SK-N-SH (cell line): Measurements from ENCODE around the gene DNHD1. TPM values are rescaled to one million over a fixed set of nuclear protein-coding genes. Genes with fewer than 3 reads are reported as not detected.
A peak's percentile ranks its signal among the peaks of the same experiment; 100 is the strongest.

ENCODE experiments used
- CTCF ChIA-PET: fragments of 300-600, 350-600 bp; formaldehyde crosslinking; extraction: SDS; loops from one replicate; lab custom pipeline; 2021; lab: Yijun Ruan, JAX
- POLR2A ChIA-PET: fragments of 350-600 bp; sonication (Branson Sonifier 250); formaldehyde crosslinking; extraction: SDS; loops from one replicate; lab custom pipeline; 2020; ENCODE audit warnings: antibody characterized with exemption, inconsistent platforms; lab: Yijun Ruan, JAX
- DNase-seq: peaks from one replicate; pipeline ENCODE4 v3.0.0; 2012
- H2AFZ ChIP-seq: fragments of 200-600 bp; sonication (generic); 2 replicates; pipeline ENCODE4 v1.8.1; 2016; ENCODE audit warnings: antibody characterized with exemption, mild to moderate bottlenecking, low read depth
- H3F3A ChIP-seq: fragments of 200-600 bp; sonication (generic); replicated peaks from 2 replicates; pipeline ENCODE3; 2016; ENCODE audit warnings: antibody characterized with exemption, mild to moderate bottlenecking; ENCODE audit not compliant: insufficient read depth
- H3K27ac ChIP-seq, 2 experiments: fragments of 200-500 bp in 1 of 2; fragments of 200-600 bp in 1 of 2; sonication (Bioruptor generic) in 1 of 2; sonication (generic), shearing (Covaris generic) in 1 of 2; 2 replicates each; pipeline versions ENCODE4 v1.5.1 to v1.6.1; 2014 to 2016; ENCODE audit warnings: low read depth in 2 of 2, inconsistent platforms in 1 of 2, low read length in 1 of 2, mild to moderate bottlenecking in 1 of 2, mixed read lengths in 1 of 2
- H3K27me3 ChIP-seq: fragments of 200-600 bp; sonication (generic), shearing (Covaris generic); 2 replicates; pipeline ENCODE4 v1.6.1; 2016; ENCODE audit warnings: mixed run types; ENCODE audit not compliant: insufficient read depth
- H3K36me3 ChIP-seq, 2 experiments: fragments of 200-500 bp in 1 of 2; fragments of 200-600 bp in 1 of 2; sonication (Bioruptor generic) in 1 of 2; sonication (generic) in 1 of 2; replicated peaks in 1 of 2; 2 replicates each; pipeline versions ENCODE3 to v1.5.1; 2014 to 2016; ENCODE audit warnings: low read length in 1 of 2, mild to moderate bottlenecking in 1 of 2; ENCODE audit not compliant: insufficient read depth in 2 of 2, control insufficient read depth in 1 of 2
- H3K4me1 ChIP-seq, 2 experiments: fragments of 200-500 bp in 1 of 2; fragments of 200-600 bp in 1 of 2; sonication (Bioruptor generic) in 1 of 2; sonication (generic), shearing (Covaris generic) in 1 of 2; 2 replicates each; pipeline versions ENCODE4 v1.5.1 to v1.6.1; 2014 to 2016; ENCODE audit warnings: low read depth in 1 of 2, low read length in 1 of 2, mixed run types in 1 of 2; ENCODE audit not compliant: insufficient read depth in 2 of 2, control insufficient read depth in 1 of 2
- H3K4me2 ChIP-seq: fragments of 200-600 bp; sonication (generic), shearing (Covaris generic); 2 replicates; pipeline ENCODE4 v1.6.1; 2017; ENCODE audit warnings: mixed run types
- H3K4me3 ChIP-seq, 2 experiments: fragments of 200-500 bp in 1 of 2; fragments of 200-600 bp in 1 of 2; sonication (Bioruptor generic) in 1 of 2; sonication (generic), shearing (Covaris generic) in 1 of 2; 2 replicates each; pipeline versions ENCODE4 v1.5.1 to v1.8.1; 2014 to 2016; ENCODE audit warnings: low read depth in 2 of 2, inconsistent platforms in 1 of 2, low read length in 1 of 2, mild to moderate bottlenecking in 1 of 2, mixed read lengths in 1 of 2, moderate library complexity in 1 of 2
- H3K79me2 ChIP-seq: fragments of 200-600 bp; sonication (generic); 2 replicates; pipeline ENCODE4 v1.8.1; 2017; ENCODE audit warnings: mild to moderate bottlenecking; ENCODE audit not compliant: insufficient read depth
- H3K9ac ChIP-seq: fragments of 200-600 bp; sonication (generic); 2 replicates; pipeline ENCODE4 v1.6.1; 2017; ENCODE audit warnings: mixed run types
- H3K9me2 ChIP-seq: fragments of 200-600 bp; sonication (generic); 2 replicates; pipeline ENCODE4 v1.6.1; 2017; ENCODE audit warnings: mixed run types
- H3K9me3 ChIP-seq: fragments of 200-600 bp; sonication (generic); 2 replicates; pipeline ENCODE4 v1.6.1; 2017; ENCODE audit warnings: mixed run types, mild to moderate bottlenecking, moderate library complexity
- H4K20me1 ChIP-seq: fragments of 200-600 bp; sonication (generic); 2 replicates; pipeline ENCODE4 v1.6.1; 2017; ENCODE audit warnings: mild to moderate bottlenecking, mixed run types; ENCODE audit not compliant: insufficient read depth
- CHD2 ChIP-seq: fragments of 150-350 bp; IDR thresholded peaks from 2 replicates; pipeline ENCODE4 v1.6.1; 2018; ENCODE audit warnings: low read length; ENCODE audit not compliant: partially characterized antibody
- EP300 ChIP-seq, 2 experiments: IDR thresholded peaks; 2 replicates each; pipeline versions ENCODE4 v1.4.0 to v1.6.1; 2012; ENCODE audit warnings: borderline replicate concordance in 1 of 2, low read depth in 1 of 2, low read length in 1 of 2
- FOXJ3 ChIP-seq: sonication (generic); formaldehyde crosslinking; IDR thresholded peaks from 2 replicates; pipeline ENCODE4 v1.5.1; 2020; ENCODE audit warnings: mild to moderate bottlenecking, missing genetic modification reagents
- GATA2 ChIP-seq: sonication (generic); formaldehyde crosslinking; IDR thresholded peaks from 2 replicates; pipeline ENCODE4 v1.5.0; 2020; ENCODE audit warnings: mild to moderate bottlenecking, missing genetic modification reagents
- MEF2A ChIP-seq: IDR thresholded peaks from 2 replicates; pipeline ENCODE4 v1.4.0; 2012; ENCODE audit warnings: low read depth, borderline replicate concordance
- MXI1 ChIP-seq: IDR thresholded peaks from 2 replicates; pipeline ENCODE4 v1.6.1; 2012; ENCODE audit warnings: mild to moderate bottlenecking, low read depth, low read length, improper control_type of control experiment
- NFIC ChIP-seq: IDR thresholded peaks from 2 replicates; pipeline ENCODE4 v1.4.0; 2012; ENCODE audit warnings: borderline replicate concordance
- NRF1 ChIP-seq: IDR thresholded peaks from 2 replicates; pipeline ENCODE4 v1.6.1; 2012; ENCODE audit warnings: low read depth, mild to moderate bottlenecking, low read length
- POLR2AphosphoS5 ChIP-seq: IDR thresholded peaks from 2 replicates; pipeline ENCODE4 v1.6.1; 2012; ENCODE audit warnings: low read depth, low read length
- RAD21 ChIP-seq: IDR thresholded peaks from 2 replicates; pipeline ENCODE4 v1.6.1; 2012; ENCODE audit warnings: mild to moderate bottlenecking, low read length
- RCOR1 ChIP-seq: fragments of 150-350 bp; IDR thresholded peaks from 2 replicates; pipeline ENCODE4 v1.6.1; 2017; ENCODE audit warnings: antibody characterized with exemption, low read length
- RXRA ChIP-seq: IDR thresholded peaks from 2 replicates; pipeline ENCODE4 v1.4.0; 2012; ENCODE audit warnings: low read depth, mild to moderate bottlenecking, borderline replicate concordance
- TCF12 ChIP-seq: IDR thresholded peaks from 2 replicates; pipeline ENCODE4 v1.4.0; 2012
- TEAD4 ChIP-seq: IDR thresholded peaks from 2 replicates; pipeline ENCODE4 v1.4.0; 2012; ENCODE audit warnings: mild to moderate bottlenecking, borderline replicate concordance; ENCODE audit not compliant: insufficient read depth
- WGBS: methylation state at CpG from one replicate; pipeline ENCODE4 v1.1.6; 2017; ENCODE audit warnings: low lambda C conversion rate; 5-methylcytosine and 5-hydroxymethylcytosine counted together
- polyA plus RNA-seq, 3 experiments: library from polyadenylated mRNA; depleted of rRNA; stranded (reverse); fragments of >200 nt; gene quantifications; 2 replicates each; pipeline ENCODE4 v1.2.3, GENCODE V29; 2012
- TF ChIP-seq, protein P1 (sequence below): fragments of 150-350 bp; IDR thresholded peaks from 2 replicates; pipeline ENCODE4 v1.6.1; 2017; ENCODE audit warnings: antibody characterized with exemption, low read length, low read depth, borderline replicate concordance
- TF ChIP-seq, protein P2 (sequence below): IDR thresholded peaks from 2 replicates; pipeline ENCODE4 v1.4.0; 2012; ENCODE audit warnings: low read depth, borderline replicate concordance
- TF ChIP-seq, protein P3 (sequence below): IDR thresholded peaks from 2 replicates; pipeline ENCODE4 v1.6.1; 2012; ENCODE audit warnings: mild to moderate bottlenecking, low read depth, low read length, moderate library complexity
- TF ChIP-seq, protein P4 (sequence below): IDR thresholded peaks from 2 replicates; pipeline ENCODE4 v1.4.0; 2012; ENCODE audit warnings: low read depth, borderline replicate concordance
- TF ChIP-seq, protein P5 (sequence below): fragments of 200-600 bp; sonication (generic); IDR thresholded peaks from 2 replicates; pipeline ENCODE4 v1.6.1; 2017; ENCODE audit warnings: antibody characterized with exemption, mild to moderate bottlenecking, moderate library complexity

The DNHD1 gene
- polyA plus RNA-seq, 1 of the 3 experiments (the other 2 are of a cell fraction) = 5.3 TPM

DNA sequence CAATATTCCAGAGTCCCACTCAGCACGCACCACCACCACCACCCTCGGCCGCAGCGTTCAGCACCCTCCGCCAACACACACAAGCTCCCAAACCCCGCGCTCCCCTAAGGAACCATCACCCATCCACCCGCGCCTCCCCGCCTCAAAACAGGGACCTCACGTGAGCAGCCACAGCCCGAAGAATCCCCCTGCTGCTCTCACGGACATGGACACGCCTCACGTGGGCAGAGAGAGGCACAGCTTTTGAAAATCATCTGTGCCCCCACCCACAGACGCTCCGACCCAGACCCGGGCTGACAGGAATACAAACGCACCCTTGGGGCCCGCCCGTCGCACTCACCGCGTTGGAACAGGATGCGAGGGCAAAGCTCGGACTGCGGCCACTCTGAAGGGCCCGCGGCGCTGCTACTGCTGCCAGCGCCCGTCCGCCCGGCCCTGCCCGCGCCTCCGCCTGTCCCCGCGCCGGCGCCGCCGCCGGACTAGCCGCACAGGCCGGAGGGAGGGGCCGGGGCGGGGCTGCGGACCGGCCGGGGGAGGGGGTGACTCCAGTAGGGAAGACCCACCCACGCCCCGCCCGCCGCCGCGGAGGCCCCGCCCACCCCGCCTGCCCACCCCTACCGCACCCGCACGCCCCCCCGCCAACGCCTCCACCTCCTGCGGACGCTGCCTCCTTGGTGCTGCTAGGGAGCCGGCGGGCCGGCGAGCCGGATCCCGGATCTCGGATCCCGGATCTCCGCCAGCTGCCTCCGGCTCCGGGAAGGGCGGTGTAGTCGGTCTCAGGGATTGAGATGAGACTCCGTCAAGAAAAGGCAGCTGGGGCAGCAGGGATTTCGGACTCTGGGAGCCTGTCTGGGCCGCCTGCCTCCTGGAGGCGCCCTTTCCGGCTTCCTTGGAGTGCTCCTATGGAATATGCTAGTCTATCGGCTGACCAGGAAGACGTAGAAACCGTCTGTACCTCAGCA lies 23.3 kb upstream of the DNHD1 start, which contains the start of gene TRIM3 (continued):
- TF ChIP-seq CHD2 (peak; percentile 6), TEAD4 (no peak), MEF2A (no peak), FOXJ3 (CRISPR knock-in tag) (no peak), NFIC (no peak), RCOR1 (no peak), POLR2AphosphoS5 (peak; percentile 81; the same call in 1 of the 2 replicates), MXI1 (peak; percentile 91), RXRA (no peak), RAD21 (no peak), NRF1 (peak; percentile 29; the same call in 1 of the 2 replicates), GATA2 (CRISPR knock-in tag) (no peak), TCF12 (no peak)
- TF ChIP-seq, protein P1, sequence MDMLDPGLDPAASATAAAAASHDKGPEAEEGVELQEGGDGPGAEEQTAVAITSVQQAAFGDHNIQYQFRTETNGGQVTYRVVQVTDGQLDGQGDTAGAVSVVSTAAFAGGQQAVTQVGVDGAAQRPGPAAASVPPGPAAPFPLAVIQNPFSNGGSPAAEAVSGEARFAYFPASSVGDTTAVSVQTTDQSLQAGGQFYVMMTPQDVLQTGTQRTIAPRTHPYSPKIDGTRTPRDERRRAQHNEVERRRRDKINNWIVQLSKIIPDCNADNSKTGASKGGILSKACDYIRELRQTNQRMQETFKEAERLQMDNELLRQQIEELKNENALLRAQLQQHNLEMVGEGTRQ = no peak

DNA sequence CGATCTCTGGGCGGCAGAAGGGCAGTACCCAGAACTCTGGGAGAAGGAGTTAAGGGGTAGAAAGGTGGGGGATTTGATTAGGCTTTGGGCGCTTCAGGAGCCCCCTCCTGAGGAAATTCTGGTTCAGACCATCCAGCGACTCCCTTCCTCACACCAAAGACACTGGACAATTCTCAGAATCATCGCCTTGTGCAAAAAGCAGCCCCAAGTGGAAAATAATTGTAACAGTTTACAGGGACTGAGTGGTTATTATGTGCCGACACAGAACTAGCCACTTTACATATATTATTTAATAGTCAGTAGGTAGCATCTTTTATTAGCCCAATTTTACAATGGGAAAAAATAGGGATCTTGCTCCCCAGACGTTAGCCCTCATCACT lies 22.7 kb upstream of the DNHD1 start:
- Histone ChIP-seq H3K79me2 (peaks cover 44% of the 10 kb centered on the region), H3K4me2 (peak overlapping the region; percentile 89), H3K4me3 (peak overlapping the region; percentile 63 to 78), H3K27ac (peak overlapping the region; percentile 93 to 96), H3K9me3 (no peaks in the 10 kb centered on the region), H3K9me2 (no peaks in the 10 kb centered on the region), H3K4me1 (peaks cover 7 to 17% of the 10 kb centered on the region in 2 experiments; a peak in 2 of 4 replicates), H3K36me3 (peaks cover 10 to 31% of the 10 kb centered on the region in 2 experiments), H3K27me3 (no peaks in the 10 kb centered on the region), H2AFZ (peak overlapping the region; percentile 92; the same call in 1 of the 2 replicates), H3K9ac (peak overlapping the region; percentile 91), H4K20me1 (no peaks in the 10 kb centered on the region), H3F3A (peaks cover 25% of the 10 kb centered on the region)
- no peak for DNase-seq
- WGBS = 16% methylated on average over 7 of the region's 7 CpGs
- ChIA-PET CTCF (interaction anchor here (0.6 to 2.0 kb wide), 5 partner anchors 10 to 95 kb away, joined by 3 to 8 read pairs (median 3); no protein-coding TSS in a partner anchor), POLR2A (interaction anchor here (1.0 to 1.6 kb wide), 3 partner anchors 8 to 172 kb away, joined by 3 to 4 read pairs (median 4); no protein-coding TSS in a partner anchor)
- TF ChIP-seq, protein P2, sequence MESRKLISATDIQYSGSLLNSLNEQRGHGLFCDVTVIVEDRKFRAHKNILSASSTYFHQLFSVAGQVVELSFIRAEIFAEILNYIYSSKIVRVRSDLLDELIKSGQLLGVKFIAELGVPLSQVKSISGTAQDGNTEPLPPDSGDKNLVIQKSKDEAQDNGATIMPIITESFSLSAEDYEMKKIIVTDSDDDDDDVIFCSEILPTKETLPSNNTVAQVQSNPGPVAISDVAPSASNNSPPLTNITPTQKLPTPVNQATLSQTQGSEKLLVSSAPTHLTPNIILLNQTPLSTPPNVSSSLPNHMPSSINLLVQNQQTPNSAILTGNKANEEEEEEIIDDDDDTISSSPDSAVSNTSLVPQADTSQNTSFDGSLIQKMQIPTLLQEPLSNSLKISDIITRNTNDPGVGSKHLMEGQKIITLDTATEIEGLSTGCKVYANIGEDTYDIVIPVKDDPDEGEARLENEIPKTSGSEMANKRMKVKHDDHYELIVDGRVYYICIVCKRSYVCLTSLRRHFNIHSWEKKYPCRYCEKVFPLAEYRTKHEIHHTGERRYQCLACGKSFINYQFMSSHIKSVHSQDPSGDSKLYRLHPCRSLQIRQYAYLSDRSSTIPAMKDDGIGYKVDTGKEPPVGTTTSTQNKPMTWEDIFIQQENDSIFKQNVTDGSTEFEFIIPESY = no peak
- TF ChIP-seq RAD21 = no peak
- TF ChIP-seq, protein P3, sequence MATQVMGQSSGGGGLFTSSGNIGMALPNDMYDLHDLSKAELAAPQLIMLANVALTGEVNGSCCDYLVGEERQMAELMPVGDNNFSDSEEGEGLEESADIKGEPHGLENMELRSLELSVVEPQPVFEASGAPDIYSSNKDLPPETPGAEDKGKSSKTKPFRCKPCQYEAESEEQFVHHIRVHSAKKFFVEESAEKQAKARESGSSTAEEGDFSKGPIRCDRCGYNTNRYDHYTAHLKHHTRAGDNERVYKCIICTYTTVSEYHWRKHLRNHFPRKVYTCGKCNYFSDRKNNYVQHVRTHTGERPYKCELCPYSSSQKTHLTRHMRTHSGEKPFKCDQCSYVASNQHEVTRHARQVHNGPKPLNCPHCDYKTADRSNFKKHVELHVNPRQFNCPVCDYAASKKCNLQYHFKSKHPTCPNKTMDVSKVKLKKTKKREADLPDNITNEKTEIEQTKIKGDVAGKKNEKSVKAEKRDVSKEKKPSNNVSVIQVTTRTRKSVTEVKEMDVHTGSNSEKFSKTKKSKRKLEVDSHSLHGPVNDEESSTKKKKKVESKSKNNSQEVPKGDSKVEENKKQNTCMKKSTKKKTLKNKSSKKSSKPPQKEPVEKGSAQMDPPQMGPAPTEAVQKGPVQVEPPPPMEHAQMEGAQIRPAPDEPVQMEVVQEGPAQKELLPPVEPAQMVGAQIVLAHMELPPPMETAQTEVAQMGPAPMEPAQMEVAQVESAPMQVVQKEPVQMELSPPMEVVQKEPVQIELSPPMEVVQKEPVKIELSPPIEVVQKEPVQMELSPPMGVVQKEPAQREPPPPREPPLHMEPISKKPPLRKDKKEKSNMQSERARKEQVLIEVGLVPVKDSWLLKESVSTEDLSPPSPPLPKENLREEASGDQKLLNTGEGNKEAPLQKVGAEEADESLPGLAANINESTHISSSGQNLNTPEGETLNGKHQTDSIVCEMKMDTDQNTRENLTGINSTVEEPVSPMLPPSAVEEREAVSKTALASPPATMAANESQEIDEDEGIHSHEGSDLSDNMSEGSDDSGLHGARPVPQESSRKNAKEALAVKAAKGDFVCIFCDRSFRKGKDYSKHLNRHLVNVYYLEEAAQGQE = no peak
- TF ChIP-seq CHD2 = no peak
- TF ChIP-seq EP300 (IDR thresholded peaks at IDR 0.05; ENCODE audit: borderline replicate concordance in 1 of 2, low read depth in 1 of 2, low read length in 1 of 2) = no peak
- no peak for TF ChIP-seq NFIC
- TF ChIP-seq MXI1 = no peak
- no peak for TF ChIP-seq MEF2A
- TF ChIP-seq, protein P4, sequence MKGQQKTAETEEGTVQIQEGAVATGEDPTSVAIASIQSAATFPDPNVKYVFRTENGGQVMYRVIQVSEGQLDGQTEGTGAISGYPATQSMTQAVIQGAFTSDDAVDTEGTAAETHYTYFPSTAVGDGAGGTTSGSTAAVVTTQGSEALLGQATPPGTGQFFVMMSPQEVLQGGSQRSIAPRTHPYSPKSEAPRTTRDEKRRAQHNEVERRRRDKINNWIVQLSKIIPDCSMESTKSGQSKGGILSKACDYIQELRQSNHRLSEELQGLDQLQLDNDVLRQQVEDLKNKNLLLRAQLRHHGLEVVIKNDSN = no peak
- TF ChIP-seq, protein P5, sequence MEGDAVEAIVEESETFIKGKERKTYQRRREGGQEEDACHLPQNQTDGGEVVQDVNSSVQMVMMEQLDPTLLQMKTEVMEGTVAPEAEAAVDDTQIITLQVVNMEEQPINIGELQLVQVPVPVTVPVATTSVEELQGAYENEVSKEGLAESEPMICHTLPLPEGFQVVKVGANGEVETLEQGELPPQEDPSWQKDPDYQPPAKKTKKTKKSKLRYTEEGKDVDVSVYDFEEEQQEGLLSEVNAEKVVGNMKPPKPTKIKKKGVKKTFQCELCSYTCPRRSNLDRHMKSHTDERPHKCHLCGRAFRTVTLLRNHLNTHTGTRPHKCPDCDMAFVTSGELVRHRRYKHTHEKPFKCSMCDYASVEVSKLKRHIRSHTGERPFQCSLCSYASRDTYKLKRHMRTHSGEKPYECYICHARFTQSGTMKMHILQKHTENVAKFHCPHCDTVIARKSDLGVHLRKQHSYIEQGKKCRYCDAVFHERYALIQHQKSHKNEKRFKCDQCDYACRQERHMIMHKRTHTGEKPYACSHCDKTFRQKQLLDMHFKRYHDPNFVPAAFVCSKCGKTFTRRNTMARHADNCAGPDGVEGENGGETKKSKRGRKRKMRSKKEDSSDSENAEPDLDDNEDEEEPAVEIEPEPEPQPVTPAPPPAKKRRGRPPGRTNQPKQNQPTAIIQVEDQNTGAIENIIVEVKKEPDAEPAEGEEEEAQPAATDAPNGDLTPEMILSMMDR = 0 out of 2 replicates have a peak, but pooled peaks have one; percentile 1
- no peak for TF ChIP-seq FOXJ3 (CRISPR knock-in tag)
